ENCODE measurements around the gene MTURN.
"Not testable (repeated sequence)": the region's sequence is repeated elsewhere in the genome, so short reads cannot be mapped to it uniquely, and the experiment has no call there.

Gene MTURN

GRCh38 chr7:30134611-30135300 lies at the start of gene MTURN:
Gene MTURN, plus strand, starts transcription at chr7:30134986. Its CDS starts 151 bp downstream, at chr7:30135137.
- DNase-seq (ENCODE audit: low spot score) = peak; percentile 89

GRCh38 chr7:30086529-30086928 lies 48.3 kb upstream of the MTURN start:
- DNase-seq (ENCODE audit: low spot score) = no peak

GRCh38 chr7:30087371-30087770 lies 47.4 kb upstream of the MTURN start:
- DNase-seq (ENCODE audit: low spot score) = no peak

GRCh38 chr7:30088362-30088761 lies 46.4 kb upstream of the MTURN start:
- DNase-seq (ENCODE audit: low spot score) = no peak

GRCh38 chr7:30090111-30090510 lies 44.7 kb upstream of the MTURN start:
- no peak for DNase-seq (ENCODE audit: low spot score)

- DNase-seq (ENCODE audit: low spot score) = no peak
Measured at GRCh38 chr7:30091491-30091912, 43.3 kb upstream of the MTURN start.

- no peak for DNase-seq (ENCODE audit: low spot score)
Measured at GRCh38 chr7:30091987-30092386, 42.8 kb upstream of the MTURN start.

- DNase-seq (ENCODE audit: low spot score) = no peak
Measured at GRCh38 chr7:30093420-30093952, 41.3 kb upstream of the MTURN start.

GRCh38 chr7:30098599-30098998 lies 36.2 kb upstream of the MTURN start:
- not testable (repeated sequence) for DNase-seq (ENCODE audit: low spot score)

- no peak for DNase-seq (ENCODE audit: low spot score)
Measured at GRCh38 chr7:30102281-30102680, 32.5 kb upstream of the MTURN start.

- DNase-seq (ENCODE audit: low spot score) = no peak
Measured at GRCh38 chr7:30104157-30104556, 30.6 kb upstream of the MTURN start.

- DNase-seq (ENCODE audit: low spot score) = no peak
Measured at GRCh38 chr7:30112103-30112713, 22.6 kb upstream of the MTURN start.

- DNase-seq (ENCODE audit: low spot score) = no peak
Measured at GRCh38 chr7:30113144-30113543, 21.6 kb upstream of the MTURN start.

- no peak for DNase-seq (ENCODE audit: low spot score)
Measured at GRCh38 chr7:30114536-30115238, 20.1 kb upstream of the MTURN start.

GRCh38 chr7:30115709-30116297 lies 19.0 kb upstream of the MTURN start:
- no peak for DNase-seq (ENCODE audit: low spot score)

GRCh38 chr7:30116771-30117170 lies 18.0 kb upstream of the MTURN start:
- no peak for DNase-seq (ENCODE audit: low spot score)

- DNase-seq (ENCODE audit: low spot score) = no peak
Measured at GRCh38 chr7:30117896-30118295, 16.9 kb upstream of the MTURN start.

GRCh38 chr7:30119890-30120577 lies 14.8 kb upstream of the MTURN start:
- DNase-seq (ENCODE audit: low spot score) = no peak

GRCh38 chr7:30133736-30134610 lies 813 bp upstream of the MTURN start:
- DNase-seq (ENCODE audit: low spot score) = no peak

GRCh38 chr7:30135301-30136116 lies 723 bp downstream of the MTURN start:
- peak; percentile 90 for DNase-seq (ENCODE audit: low spot score)
